HG03571 (cell line): Measurements from ENCODE around the gene SLC17A2.

Experiments used
- ATAC-seq: cut with Tn5 transposase; IDR thresholded peaks from one replicate; pipeline ENCODE4 v1.9.1; 2021; ENCODE audit not compliant: unreplicated experiment

SLC17A2 gene

GRCh38 chr6:25888626-25889025, 41.9 kb downstream of the SLC17A2 start:
- ATAC-seq = no peak

- ATAC-seq = no peak
Observed at GRCh38 chr6:25886066-25886465, 44.4 kb downstream of the SLC17A2 start.

GRCh38 chr6:25883991-25884390, 46.5 kb downstream of the SLC17A2 start:
- ATAC-seq = no peak

DNA sequence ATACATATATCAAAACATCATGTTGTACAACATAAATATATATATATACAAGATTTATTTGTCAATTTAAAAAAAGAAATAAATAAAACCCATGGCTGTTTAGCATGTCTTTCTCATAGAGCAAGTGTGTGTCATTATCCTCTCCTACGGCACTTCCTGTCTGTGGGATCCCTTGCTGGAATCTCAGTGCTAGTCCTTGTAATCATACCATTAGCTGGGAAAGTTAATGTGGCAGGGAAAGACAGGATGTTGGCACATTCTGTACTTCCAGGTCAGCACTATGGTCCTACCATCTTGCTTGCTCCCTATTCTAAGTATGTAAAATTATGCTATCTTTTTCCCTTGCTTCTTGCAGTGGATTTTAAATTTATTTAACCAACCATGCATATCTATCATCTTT, 47.0 kb downstream of the SLC17A2 start:
- ATAC-seq = no peak

GRCh38 chr6:25882051-25882496, 48.4 kb downstream of the SLC17A2 start:
- ATAC-seq = no peak

- ATAC-seq = no peak
Observed at GRCh38 chr6:25880601-25881000, 49.9 kb downstream of the SLC17A2 start.

GRCh38 chr6:25878721-25879322, 51.7 kb downstream of the SLC17A2 start:
- ATAC-seq = no peak

DNA sequence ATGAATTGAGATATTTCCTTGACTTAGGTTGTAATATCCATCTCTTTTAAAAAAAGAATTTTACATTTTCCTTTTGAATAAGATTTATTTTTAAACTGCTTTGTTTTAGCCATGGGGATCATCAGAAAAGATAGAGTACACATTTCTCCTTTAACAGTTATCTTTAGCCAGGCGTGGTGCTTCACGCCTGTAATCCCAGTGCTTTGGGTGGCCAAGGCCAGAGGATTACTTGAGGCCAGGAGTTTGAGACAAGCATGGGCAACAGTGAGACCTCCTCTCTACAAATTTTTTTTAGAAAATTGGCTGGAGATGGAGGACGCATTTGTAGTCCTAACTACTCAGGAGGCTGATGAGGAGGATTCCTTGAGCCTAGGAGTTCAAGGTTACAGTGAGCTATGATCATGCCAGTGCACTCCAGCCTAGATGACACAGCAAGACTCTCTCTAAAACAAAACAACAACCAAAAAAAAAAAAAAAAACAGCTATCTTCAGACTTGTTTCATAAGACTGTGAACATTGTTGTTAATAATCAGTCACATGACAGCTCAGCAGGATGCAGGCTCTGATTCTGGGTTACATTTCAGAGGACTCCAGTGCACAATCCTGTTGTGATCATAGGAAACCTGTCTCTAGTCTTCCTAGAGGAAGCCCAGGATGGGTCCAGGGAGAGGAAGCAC, 54.4 kb downstream of the SLC17A2 start:
- no peak for ATAC-seq

DNA sequence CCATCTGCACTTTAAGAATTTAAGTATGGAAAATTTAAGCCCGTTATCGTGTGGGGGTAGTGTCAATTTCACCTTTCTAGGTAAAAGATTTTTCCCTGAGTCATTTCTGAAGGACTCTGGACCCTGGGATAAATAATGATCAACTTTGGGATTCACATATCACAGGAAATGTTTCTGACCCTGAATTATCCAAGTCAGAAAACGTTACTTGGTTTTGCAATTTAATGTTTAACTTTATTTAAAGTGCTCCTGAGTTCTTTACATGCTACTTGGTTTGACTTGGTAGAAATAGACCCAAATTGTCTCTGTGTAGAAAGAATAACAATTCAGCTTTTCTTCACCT, 55.0 kb downstream of the SLC17A2 start:
- ATAC-seq = no peak

DNA sequence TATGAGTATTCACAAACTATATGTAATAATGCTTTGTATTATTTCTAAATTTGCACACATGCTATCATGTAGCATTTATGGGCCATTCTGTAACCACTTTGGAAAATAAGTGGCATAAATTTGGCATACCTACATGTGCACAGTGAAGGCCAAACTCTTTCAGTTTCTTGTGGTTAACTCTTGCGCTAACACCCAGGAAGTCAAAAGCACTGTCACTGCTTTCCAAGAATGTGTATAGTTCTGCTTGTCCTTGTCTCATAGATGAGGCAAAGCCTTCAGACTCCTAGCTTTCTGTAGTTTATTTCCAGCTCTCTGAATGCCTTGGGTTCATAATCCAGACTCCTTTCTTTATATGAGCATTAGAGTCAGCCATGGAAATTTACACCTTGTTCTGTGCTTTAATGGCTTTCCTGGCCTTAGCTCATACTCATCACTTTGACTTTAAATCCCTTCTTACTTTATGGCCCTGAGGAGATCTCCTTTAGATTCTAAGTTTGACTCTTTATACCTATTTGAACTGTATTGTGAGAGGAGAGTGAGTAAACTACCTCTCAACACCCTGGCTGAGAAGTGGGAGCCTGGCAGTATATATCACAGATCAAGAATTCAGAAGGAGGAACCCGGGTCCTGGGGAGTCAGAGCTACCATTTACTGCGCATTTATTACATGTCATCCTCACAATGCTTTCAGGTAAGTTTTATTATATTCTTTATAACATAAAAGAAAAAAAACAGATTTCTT, 55.5 kb downstream of the SLC17A2 start:
- ATAC-seq = no peak

- no peak for ATAC-seq
Observed at GRCh38 chr6:25874118-25874517, 56.4 kb downstream of the SLC17A2 start, which contains the start of gene SLC17A3. SLC17A3 (minus strand) TSS chr6:25874243; CDS start chr6:25868387, 5,856 bp downstream.

DNA sequence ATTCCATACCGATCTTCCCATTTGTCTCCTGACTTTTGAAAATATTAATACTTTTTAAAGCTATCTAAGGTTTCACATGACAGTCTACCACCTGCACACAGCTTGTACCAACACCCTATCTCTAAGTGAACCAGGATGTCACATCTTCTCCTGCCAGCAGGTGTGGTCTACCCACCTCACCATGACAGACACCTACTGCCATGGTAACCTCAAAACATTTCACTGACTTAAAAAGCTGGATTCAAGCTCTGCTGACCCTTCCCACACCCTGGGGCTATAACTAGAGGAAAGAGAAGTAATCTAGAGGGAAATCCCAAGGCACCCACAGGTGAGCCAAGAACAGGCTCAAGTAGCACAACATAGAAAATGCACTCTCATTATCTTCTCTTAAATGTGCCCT, 57.7 kb downstream of the SLC17A2 start:
- no peak for ATAC-seq

- ATAC-seq = no peak
Observed at GRCh38 chr6:25869840-25870239, 60.7 kb downstream of the SLC17A2 start.

DNA sequence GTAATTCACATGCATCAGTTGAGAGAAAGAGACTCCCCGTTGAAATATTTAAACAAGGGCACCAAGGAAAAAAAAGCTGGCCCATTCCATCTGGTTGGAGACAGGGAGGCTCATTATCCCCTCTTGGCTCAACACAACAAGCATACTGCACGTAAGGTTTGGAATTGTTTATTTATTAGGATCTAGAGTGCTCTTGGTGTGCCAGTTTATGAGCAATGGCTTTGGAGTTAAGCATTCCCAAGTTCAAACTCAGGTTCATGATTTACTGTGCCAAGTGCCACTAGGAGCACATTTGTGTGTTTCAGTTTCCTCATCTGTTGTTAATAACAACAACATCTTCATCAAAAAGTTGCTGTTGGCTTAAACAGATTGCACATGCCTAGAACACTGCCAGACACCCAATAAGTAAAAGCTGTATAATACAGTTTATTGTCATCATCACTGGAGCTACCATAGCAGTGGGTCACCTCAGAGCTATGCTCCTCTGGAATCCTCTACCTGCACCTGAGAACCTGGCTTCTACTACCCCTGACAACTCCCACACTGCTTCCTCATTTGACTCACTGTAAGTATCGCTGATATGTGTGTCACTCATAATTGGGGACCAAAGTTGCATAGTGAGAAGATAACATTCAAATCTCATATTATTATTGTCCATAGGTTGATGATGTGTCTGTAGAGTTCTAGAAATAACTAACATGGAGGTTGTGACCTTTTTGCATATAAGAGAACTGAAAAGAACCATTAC, 61.9 kb downstream of the SLC17A2 start:
- no peak for ATAC-seq

GRCh38 chr6:25866011-25866410, 64.5 kb downstream of the SLC17A2 start:
- ATAC-seq = no peak

DNA sequence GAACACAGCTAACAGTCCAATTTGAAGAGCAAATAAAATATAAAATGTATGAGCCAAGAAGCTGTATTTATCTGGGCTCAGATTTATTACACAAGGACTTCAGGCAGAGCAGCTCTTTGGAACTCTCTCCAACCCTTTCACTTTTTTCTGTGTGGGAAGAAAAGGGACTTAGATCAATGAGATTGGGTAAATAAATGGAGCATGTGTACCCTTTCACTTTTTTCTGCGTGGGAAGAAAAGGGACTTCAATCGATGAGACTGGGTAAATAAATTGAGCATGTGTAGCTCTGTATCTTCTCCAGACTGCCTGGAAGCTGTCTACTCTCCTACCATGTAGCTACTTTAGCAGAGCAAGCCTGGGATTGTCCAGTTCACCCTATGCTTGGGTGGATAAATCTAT, 67.1 kb downstream of the SLC17A2 start:
- ATAC-seq = no peak
